OCI-LY7 (cell line): Measurements from ENCODE around the gene MAGEA1.

Source experiments
- CTCF ChIP-seq: fragments of 200-600 bp; sonication (generic); conservative IDR thresholded peaks from 2 replicates; pipeline ENCODE4 v1.5.1; 2014; ENCODE audit warnings: mild to moderate bottlenecking, antibody characterized with exemption, low read length, moderate library complexity, mixed read lengths
- EZH2phosphoT487 ChIP-seq: fragments of 200-600 bp; sonication (generic); IDR thresholded peaks from 2 replicates; pipeline ENCODE4 v1.6.1; 2018; ENCODE audit warnings: low read depth, borderline replicate concordance, mild to moderate bottlenecking, mixed run types, antibody characterized with exemption, low read length, moderate library complexity, mixed read lengths

GRCh38 chrX:153181822-153182221, 2.7 kb downstream of the MAGEA1 start:
- TF ChIP-seq CTCF (no peak), EZH2phosphoT487 (no peak)
